Activated T-cell treated with anti-CD3 and anti-CD28 coated beads, Interleukin-2, amount 50 U/mL, for 48 hours (primary cell): ENCODE measurements around the gene KAZN.

Experiments
- DNase-seq, 2 experiments: peaks; one replicate each; pipeline ENCODE4 v3.0.0-alpha.2; 2020

Gene KAZN

DNA sequence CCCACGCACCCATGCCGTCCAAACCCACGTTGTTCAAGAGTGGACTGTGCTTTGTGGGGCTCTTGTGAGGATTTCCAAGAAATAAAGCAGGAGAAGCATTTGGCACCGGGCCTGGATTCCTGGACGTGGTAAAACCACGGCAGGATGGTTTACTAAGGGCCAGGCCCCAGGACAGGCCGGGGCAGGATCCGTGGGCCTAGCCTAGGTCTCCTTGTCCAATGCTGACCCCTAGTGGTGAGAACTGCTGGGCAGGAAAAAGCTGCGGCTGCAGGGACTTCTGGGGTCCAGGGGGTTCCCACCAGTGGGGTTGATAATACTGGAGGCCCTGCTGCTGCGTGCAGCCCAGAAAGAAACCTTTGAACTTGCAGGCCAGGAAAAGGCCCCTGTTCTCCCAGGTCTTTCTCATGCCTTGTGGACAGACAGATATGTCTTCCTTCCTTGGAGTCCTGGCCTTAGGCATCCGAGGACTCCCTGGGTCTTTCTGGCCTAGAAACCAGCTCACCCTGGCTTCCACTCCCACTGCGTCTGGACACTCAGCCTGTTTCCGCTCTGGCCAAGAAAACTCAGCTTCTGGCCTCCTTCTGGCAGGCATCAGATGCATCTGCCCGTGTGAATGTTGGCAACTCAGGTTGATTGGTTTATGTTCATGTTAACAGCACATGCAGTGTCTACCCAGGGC is 448.1 kb downstream of the KAZN start:
- peak; percentile 71 to 73 for DNase-seq

DNA sequence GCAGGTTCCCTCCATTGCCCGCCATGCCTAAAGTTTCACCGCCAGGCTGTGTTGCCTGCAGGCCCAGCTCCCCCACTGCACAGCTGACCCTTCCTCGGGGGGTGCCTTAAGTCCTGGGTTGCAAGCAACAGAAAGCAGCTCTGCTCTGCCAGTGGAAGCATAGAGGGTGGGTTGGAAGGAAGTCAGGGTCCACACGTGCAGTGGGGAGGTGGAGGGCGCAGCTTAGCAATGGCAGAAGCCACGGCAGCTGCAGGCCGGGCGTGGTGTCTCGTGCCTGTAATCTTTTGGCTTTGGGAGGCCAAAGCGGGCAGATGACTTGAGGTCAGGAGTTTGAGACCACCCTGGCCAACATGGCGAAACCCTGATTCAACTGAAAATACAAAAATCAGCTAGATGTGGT is 448.8 kb downstream of the KAZN start:
- no peak for DNase-seq

DNA sequence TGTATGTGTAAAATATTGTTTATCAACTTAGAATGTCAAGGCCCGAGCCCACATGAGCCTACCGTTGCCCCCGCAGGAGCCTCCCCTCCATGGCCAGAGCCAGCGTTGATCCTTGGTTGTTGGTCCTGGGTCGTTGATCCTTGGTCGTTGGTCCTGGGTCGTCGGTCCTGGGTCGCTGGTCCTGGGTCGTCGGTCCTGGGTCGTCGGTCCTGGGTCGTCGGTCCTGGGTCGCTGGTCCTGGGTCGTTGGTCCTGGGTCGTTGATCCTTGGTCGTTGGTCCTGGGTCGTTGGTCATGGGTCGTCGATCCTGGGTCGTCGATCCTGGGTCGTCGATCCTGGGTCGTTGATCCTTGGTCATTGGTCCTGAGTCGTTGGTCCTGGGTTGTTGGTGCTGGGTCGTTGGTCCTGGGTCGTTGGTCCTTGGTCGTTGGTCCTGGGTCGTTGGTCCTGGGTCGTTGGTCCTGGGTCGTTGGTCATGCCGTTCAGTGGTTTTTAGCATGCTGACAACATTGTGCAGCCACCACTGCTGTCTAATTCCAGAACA is 450.0 kb downstream of the KAZN start:
- no peak for DNase-seq

- DNase-seq, result no peak
Observed at GRCh38 chr1:15049067-15049466, 450.6 kb downstream of the KAZN start.

DNA sequence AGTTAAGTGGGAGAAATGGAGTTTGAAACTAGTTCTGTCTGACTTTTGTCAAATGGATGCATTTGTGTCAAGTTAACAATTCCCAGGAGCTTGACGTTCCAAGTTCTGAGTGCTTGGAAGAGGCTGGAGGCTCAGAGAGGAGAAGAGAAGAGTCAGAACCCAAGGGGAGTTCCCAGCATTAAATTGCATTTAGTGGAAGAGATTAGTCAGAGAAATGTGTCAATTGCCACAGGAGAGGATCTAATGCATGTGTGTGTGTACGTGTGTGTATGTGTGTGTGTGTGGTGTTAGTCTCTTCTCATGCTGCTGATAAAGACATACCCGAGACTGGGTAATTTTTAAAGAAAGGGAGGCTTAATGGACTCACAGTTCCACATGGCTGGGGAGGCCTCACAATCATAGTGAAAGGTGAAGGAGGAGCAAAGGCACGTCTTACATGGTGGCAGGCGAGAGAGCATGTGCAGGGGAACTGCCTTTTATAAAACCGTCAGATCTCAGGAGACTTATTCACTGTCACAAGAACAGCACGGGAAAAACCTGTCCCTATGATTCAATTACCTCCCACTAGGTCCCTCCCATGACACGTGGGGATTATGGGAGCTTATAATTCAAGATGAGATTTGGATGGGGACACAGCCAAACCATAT is 453.5 kb downstream of the KAZN start:
- DNase-seq, result no peak

GRCh38 chr1:15053153-15053552 is 454.7 kb downstream of the KAZN start:
- DNase-seq, result no peak

DNA sequence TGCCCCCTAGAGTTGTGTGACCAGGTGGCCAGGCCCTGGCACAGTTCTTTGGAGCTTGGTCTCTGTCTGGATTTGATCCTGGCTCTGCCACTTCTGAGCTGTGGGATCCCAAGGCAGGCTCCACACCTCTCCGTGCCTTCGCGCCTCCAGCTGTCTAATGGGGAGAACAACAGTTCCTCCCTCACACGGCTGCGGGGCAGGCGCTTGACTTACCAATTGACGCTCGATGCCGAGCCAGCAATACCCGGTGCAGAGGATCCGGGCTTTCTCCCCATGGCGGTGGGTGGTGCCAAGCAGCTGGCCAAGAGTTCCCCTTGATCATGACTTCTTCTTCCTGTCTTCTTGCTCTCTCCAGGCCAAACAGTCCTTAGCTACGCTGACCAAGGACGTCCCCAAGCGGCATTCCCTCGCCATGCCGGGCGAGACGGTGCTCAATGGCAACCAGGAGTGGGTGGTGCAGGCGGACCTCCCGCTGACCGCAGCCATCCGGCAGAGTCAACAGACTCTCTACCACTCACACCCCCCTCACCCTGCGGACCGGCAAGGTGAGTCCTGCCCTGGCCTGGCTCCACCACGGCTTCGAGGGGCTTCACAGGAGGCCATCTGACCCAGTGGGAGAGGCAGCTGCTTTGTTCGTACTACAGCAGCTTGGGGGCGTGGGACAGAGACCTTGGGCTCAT is 457.4 kb downstream of the KAZN start:
- no peak for DNase-seq

DNA sequence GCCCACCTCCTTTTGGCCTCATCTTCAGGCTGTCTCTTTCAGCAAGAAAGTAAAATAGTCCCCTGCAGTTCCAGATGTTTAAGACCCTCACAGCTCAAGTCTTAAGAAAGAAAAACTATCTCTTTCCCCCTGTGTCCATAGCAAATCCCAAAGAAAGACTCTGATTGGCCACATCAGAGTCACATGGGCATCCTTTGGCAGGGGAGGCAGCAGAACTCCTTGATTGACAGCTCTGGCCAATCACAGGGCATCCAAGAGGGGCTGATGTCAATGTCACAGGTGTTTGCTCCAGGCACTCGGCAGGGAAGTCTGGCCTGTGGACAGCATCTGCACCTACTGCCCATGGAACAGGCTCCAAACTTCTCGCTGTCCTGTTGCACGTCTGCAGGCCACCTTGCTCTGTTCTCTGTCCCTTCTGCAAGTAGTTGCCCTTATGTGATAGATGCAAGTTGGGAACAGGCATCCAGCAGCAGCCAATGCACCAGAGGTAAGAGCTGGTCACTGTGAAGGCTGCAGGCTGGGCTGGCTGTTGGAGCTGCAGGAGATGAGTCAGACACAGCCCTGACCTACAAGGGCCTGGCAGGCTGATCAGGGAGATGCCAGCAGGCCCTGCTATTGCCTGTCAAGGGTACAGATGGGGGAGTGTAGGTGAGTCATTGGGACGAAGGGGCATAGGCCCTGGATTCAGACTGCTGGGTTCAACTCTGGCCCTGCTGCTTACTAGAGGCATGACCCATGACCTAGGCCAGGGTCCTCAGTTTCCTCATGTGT is 458.2 kb downstream of the KAZN start:
- no peak for DNase-seq

- DNase-seq, result no peak
Observed at GRCh38 chr1:15057834-15058233, 459.3 kb downstream of the KAZN start.

GRCh38 chr1:15058261-15058660 is 459.8 kb downstream of the KAZN start:
- DNase-seq, result no peak

DNA sequence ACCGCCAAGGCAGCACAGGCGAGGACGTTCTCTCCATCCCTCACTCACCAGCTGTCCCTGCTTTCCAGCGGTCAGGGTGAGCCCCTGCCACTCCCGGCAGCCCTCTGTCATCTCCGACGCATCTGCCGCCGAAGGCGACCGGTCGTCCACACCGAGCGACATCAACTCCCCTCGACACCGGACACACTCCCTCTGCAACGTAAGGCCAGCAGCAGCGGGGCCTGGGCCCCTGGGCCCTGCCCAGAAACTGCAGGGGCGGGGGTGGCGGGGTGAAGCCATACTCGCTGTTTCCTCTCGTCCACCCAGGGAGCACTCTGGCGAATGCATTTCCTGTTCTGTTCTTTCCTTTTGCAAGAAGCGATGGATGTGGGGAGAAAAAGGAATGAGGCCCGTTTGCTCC is 461.6 kb downstream of the KAZN start:
- no peak for DNase-seq

DNA sequence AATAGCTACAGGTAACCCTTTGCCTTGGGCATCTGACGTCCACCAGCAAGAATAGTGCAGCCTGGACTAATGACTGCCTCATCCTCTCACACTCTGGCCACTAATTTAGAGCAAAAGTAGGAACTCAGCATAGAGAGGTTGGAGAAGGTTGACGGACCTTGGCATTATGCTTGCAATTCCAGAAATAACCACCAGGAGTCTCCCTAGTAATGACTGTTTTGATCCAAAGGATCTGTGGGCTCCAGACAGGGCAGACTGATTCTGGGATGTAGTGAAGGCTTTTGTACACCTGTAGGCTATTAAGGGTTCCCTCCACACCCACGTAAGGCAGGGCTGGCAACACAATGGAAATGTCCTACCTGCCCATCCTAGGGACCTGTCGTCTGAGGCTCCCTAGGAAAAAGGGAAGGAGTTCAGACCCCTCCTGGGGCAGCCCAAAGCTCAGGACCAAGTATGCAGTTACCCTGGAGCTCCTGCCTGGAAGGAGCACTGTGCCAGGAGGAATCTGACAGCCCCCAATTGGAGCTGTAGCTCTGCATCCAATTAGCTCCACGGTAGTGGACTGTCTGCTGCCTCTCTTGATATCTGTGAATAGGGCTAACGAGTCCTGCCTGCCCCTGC is 464.1 kb downstream of the KAZN start:
- no peak for DNase-seq

DNA sequence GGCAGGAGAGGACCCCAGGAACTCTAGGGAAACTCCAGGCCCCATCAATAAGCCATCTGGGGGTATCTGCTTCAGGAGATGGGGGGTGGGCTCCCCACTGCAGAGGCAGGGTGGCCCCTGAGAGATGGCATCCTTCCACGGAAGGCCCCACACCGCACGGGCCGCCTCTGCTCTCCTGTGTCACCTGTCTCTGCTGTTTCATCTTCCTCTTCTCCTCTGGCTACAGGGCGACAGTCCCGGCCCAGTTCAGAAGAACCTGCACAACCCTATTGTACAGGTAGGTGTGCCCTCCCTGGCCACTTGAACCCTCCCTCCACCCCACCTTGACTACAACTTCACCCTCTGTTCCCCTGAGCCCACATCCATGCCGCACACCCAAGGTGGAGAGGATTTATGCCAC is 464.9 kb downstream of the KAZN start:
- DNase-seq, result no peak

DNA sequence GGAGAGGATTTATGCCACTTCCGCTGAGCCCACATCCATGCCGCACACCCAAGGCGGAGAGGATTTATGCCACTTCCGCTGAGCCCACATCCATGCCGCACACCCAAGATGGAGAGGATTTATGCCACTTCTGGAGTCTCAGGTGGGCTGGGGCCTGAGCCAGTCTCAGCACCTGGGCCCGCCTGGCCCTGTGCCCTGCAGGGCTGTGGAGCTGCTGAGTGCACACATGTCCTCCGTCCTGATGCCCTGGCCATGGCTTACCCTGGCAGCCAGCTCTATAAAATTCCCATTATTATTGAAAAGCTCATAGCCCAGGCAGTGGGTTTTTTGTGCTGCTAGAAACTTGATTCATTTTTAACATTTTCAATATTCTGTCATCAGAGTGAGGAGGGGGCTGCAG is 465.3 kb downstream of the KAZN start:
- DNase-seq, result no peak

DNA sequence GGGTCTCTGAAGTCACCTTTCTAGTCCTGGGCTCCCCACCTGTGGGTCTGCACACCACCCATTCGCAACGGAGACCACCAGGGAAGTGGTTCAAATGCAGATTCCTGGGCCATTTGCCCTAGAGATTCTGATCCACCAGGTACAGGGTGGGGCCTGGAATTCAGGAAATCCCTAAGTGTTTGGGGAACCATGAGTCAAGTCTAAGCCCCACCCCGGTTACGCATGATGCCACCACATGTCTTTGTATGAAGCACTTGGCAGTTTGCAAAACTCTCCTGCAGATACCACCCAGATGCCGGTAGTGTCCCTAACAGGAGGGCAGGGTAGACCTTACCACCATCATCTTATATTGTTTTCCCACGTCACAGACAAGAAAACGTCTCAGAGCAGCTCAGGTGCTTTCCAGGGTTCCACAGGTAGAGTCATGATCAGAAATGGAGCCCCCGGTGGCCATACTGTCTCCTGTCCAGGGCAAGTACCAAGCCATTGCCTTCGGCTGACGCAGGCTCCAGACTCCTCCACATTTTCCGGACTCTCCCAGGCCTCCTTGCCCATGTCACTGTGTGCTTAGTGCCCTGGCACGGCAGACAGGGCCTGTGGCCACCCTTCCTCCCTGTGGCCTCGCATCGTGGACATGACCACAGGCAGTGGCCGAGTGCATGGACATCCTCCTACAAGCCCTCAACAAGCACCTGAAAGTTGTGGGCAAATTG is 465.9 kb downstream of the KAZN start:
- DNase-seq, result no peak

DNA sequence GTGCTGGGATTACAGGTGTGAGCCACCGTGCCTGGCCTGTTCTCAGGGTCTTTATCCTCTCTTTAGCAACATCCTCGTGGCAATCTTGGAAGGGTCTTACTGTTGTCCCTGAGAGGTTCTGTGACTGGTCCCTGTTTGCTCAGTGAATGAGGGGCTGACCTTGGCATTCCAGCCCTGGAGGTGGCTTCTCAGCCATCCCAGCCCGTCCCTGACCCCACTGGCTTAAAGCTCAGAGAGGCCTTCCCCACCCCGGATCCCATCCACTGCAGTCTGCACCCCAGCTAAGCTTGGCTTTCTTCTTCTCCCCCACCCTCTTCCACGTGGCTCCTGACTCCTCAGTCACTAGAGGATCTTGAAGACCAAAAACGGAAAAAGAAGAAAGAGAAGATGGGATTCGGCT is 466.8 kb downstream of the KAZN start:
- DNase-seq, result no peak

DNA sequence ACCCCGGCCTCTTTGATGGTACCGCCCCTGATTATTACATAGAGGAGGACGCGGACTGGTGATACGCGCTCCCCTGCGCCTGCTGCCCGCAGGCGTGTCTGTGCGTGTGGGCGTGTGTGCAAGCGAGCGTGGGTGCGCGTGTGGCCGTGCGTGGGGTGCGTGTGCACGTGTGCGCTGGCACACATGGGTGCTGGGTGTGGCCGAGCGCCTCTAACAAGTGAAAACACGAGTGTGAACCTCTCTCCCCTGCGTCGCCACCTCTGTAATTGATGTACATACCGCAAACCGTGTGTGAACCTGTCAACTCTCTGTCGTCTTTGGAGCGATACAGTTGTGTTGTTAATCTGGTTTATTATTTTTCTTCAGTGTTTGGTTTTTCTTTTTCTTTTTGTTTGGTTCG is 467.3 kb downstream of the KAZN start:
- DNase-seq, result no peak

DNA sequence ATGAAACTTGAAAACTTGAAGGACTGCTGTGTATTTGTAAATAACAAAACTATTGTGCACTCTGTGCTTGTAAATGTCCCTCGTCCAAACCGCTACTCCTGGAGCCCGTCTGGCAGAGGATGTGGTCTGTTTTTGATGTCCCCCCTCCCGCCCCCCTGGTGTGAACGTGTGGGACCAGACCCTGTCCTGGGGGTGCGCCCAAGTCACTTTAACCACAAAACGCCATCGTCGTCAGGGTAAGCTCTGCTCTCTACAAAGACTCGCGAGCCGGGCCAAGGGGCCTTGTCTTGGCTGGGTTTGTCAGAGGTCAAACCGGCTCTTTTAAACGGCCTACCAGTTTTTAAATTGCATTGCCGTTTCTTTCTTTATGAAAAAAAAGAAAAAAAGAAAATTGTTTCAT is 467.7 kb downstream of the KAZN start:
- DNase-seq, result no peak

- no peak for DNase-seq
Observed at GRCh38 chr1:15067148-15067547, 468.7 kb downstream of the KAZN start.

GRCh38 chr1:15068152-15068551 is 469.7 kb downstream of the KAZN start:
- DNase-seq, result no peak

DNA sequence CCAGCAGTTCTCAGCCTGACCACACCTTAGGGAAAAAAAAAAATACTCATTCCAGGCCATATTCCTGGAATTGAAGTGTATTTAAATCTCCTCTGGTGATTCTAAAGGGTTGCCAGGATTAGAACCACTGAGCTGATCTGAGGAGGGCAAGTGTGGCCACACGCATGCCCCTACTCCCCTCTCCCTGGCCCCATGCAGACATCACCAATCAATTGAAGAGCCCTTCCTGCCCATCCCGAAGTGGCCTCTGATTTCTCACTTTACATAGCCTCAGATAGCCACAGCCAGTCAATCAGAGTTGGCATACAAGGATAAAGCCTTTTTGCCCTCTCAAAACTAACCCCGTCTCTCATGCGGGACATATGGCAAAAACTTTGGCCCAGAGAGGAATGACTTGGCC is 470.5 kb downstream of the KAZN start:
- DNase-seq, result no peak

DNA sequence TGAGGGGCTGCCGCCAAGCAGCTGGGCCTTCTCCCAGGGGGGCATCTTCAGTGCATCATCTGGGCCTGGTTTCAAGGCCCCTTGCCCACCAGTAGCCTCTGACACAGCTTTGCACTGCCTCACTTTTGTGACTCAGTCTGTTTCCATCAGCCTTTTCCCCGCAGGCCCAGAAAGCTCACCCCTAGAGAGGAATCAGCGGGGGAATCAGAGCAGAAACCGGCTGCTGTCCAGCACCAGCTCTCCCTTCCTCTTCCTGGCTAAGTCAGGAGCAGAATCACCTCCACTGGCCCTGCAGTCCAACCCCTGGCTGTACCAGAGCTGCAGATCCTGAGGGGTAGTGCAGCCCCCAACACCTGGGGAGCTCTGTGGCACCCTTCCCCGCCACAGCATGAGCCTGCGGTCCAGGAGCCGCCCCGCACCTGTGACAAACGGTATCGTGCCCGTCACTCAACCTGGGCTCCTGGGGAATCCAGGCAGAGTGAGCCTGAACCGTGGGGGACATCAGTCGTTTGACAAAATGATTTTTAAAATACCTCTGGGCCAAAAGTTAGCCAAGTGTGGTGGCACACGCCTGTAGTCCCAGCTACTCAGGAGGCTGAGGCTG is 471.8 kb downstream of the KAZN start:
- no peak for DNase-seq
